Breast epithelium (tissue), 3 donors: ENCODE results near the gene FHL3.

ENCODE experiments used
- CTCF ChIP-seq, 3 donors: fragments of 450-650 bp; IDR thresholded peaks; one replicate each; pipeline ENCODE4 v1.5.1; 2016 to 2017; ENCODE audit warnings: antibody characterized with exemption in 3 of 3, mild to moderate bottlenecking in 3 of 3, moderate library complexity in 3 of 3
- POLR2A ChIP-seq: fragments of 450-650 bp; IDR thresholded peaks from one replicate; pipeline ENCODE4 v1.6.1; 2016; ENCODE audit warnings: antibody characterized with exemption, mild to moderate bottlenecking, moderate library complexity
- POLR2AphosphoS5 ChIP-seq, 3 donors: sonication (generic); formaldehyde crosslinking; IDR thresholded peaks; one replicate each; pipeline ENCODE4 v1.6.1; 2017; ENCODE audit warnings: antibody characterized with exemption in 3 of 3

DNA sequence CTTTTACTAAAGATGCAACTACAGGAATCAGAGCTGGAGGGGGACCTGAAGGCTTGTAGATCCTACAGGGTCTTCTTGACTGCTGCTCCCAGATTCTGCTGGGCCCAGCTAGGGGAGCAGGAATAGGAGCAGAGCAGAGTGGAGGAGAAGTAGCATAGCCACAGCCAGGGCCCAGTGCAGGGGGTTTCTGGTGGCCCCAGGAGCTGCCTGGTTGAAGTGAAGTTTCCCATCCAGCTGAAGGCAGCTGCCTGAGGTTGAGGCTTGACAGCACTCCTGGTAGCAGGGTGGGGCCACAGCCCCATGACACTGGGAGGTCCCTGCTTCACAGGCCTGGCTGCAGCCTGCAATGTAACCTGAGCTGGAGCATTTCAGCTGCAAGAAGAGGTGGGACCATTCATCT, 56.5 kb downstream of the FHL3 start:
- TF ChIP-seq CTCF (IDR thresholded peaks at IDR 0.05) (no peak), POLR2AphosphoS5 (IDR thresholded peaks at IDR 0.05) (no peak), POLR2A (no peak)
